A549 (cell line): ENCODE results near the gene OBSL1. TPM values are rescaled to one million over a fixed set of nuclear protein-coding genes. Genes with fewer than 3 reads are reported as not detected.

ENCODE experiments used
- ATAC-seq, 2 experiments: fragments of 200-7000 bp in 1 of 2; fragments of >200 bp in 1 of 2; cut with Nextera tagmentation in 1 of 2; cut with Tn5 transposase in 1 of 2; 3 replicates each; pipeline versions ENCODE4 v1.8.0 to v1.9.1; 2018 to 2020; ENCODE audit warnings: mild to moderate bottlenecking in 1 of 2, moderate library complexity in 1 of 2
- CTCF ChIA-PET: fragments of 300-600 bp; sonication (Branson Sonifier 250); formaldehyde crosslinking; extraction: SDS; loops from one replicate; lab custom pipeline; 2021; ENCODE audit warnings: antibody characterized with exemption, inconsistent platforms; lab: Yijun Ruan, JAX
- POLR2A ChIA-PET: fragments of 350-600 bp; formaldehyde crosslinking; extraction: SDS; loops from one replicate; lab custom pipeline; 2021; ENCODE audit warnings: antibody characterized with exemption, inconsistent platforms; lab: Yijun Ruan, JAX
- DNase-seq, 2 experiments: peaks; one replicate each; pipeline versions ENCODE4 v3.0.0 to v3.0.0-alpha.2; 2011 to 2016; ENCODE audit warnings: low read depth in 1 of 2, low spot score in 1 of 2
- FAIRE-seq: peaks from 2 replicates; lab custom pipeline; 2011; peaks lifted over from hg19 to GRCh38; lab: Jason Lieb, UNC
- H3K27ac ChIP-seq, 2 experiments: fragments of >200 bp; sonication (Bioruptor Twin); formaldehyde crosslinking; 3 replicates each; pipeline ENCODE4 v1.5.1; 2016 to 2017
- H3K4me1 ChIP-seq: fragments of >200 bp; sonication (Bioruptor Twin); formaldehyde crosslinking; 3 replicates; pipeline ENCODE4 v1.6.1; 2016
- H3K4me2 ChIP-seq: fragments of >200 bp; sonication (Bioruptor Twin); formaldehyde crosslinking; 3 replicates; pipeline ENCODE4 v1.6.1; 2016
- H3K4me3 ChIP-seq: fragments of >200 bp; sonication (Bioruptor Twin); formaldehyde crosslinking; 3 replicates; pipeline ENCODE4 v1.5.1; 2016
- H3K9me3 ChIP-seq: fragments of >200 bp; sonication (Bioruptor Twin); formaldehyde crosslinking; 3 replicates; pipeline ENCODE4 v1.6.1; 2016
- CBX2 ChIP-seq: fragments of 200-600 bp; sonication (generic); IDR thresholded peaks from 2 replicates; pipeline ENCODE4 v1.6.1; 2016; ENCODE audit warnings: low read depth, mild to moderate bottlenecking, borderline replicate concordance
- CEBPB ChIP-seq, 2 experiments: fragments of >200 bp in 1 of 2; sonication (Bioruptor Twin) in 1 of 2; formaldehyde crosslinking in 1 of 2; IDR thresholded peaks; 2 replicates each; pipeline ENCODE4 v1.6.1; 2012 to 2016
- EHMT2 ChIP-seq: fragments of 200-600 bp; sonication (generic); IDR thresholded peaks from 2 replicates; pipeline ENCODE4 v1.6.1; 2016; ENCODE audit warnings: antibody characterized with exemption, low read depth, mild to moderate bottlenecking, moderate library complexity
- EP300 ChIP-seq, 2 experiments: fragments of >200 bp; sonication (Bioruptor Twin); formaldehyde crosslinking; IDR thresholded peaks; 2 replicates in 1 of 2; 3 replicates in 1 of 2; pipeline ENCODE4 v1.6.1; 2016 to 2017
- FOSB ChIP-seq: fragments of 250-450 bp; sonication (Bioruptor Pico); IDR thresholded peaks from 2 replicates; pipeline ENCODE4 v1.5.0; 2020; ENCODE audit warnings: mild to moderate bottlenecking, moderate library complexity
- FOSL2 ChIP-seq, 2 experiments: fragments of 450-650 bp in 1 of 2; fragments of >200 bp in 1 of 2; sonication (Bioruptor Twin) in 1 of 2; formaldehyde crosslinking; IDR thresholded peaks; 2 replicates each; pipeline versions ENCODE4 v1.5.0 to v1.6.1; 2016 to 2020; ENCODE audit warnings: mild to moderate bottlenecking in 1 of 2, moderate library complexity in 1 of 2
- HMGXB4 ChIP-seq: fragments of 250-450 bp; sonication (Bioruptor Pico); IDR thresholded peaks from 2 replicates; pipeline ENCODE4 v1.5.0; 2021; ENCODE audit warnings: mild to moderate bottlenecking, moderate library complexity, borderline replicate concordance
- HOXA7 ChIP-seq: fragments of 250-450 bp; sonication (Bioruptor Pico); IDR thresholded peaks from 2 replicates; pipeline ENCODE4 v1.5.0; 2020; ENCODE audit warnings: mild to moderate bottlenecking, moderate library complexity
- HOXB13 ChIP-seq: fragments of 250-450 bp; sonication (Bioruptor Pico); IDR thresholded peaks from 2 replicates; pipeline ENCODE4 v1.5.0; 2020; ENCODE audit warnings: low read depth, mild to moderate bottlenecking, moderate library complexity
- HOXB5 ChIP-seq: fragments of 250-450 bp; sonication (Bioruptor Pico); IDR thresholded peaks from 2 replicates; pipeline ENCODE4 v1.5.0; 2020; ENCODE audit warnings: mild to moderate bottlenecking, moderate library complexity
- KDM5A ChIP-seq: fragments of 200-600 bp; sonication (generic); IDR thresholded peaks from 2 replicates; pipeline ENCODE4 v1.6.1; 2016; ENCODE audit warnings: antibody characterized with exemption, mild to moderate bottlenecking
- MAX ChIP-seq: IDR thresholded peaks from 2 replicates; pipeline ENCODE4 v1.6.1; 2012
- MAZ ChIP-seq: fragments of 150-350 bp; IDR thresholded peaks from 2 replicates; pipeline ENCODE4 v1.6.1; 2014; ENCODE audit warnings: antibody characterized with exemption, low read depth, low read length, borderline replicate concordance
- PHF8 ChIP-seq: fragments of 200-600 bp; sonication (generic); IDR thresholded peaks from 2 replicates; pipeline ENCODE4 v1.6.1; 2016; ENCODE audit warnings: low read depth, mild to moderate bottlenecking, antibody characterized with exemption, moderate library complexity, borderline replicate concordance
- RCOR1 ChIP-seq: fragments of 150-350 bp; IDR thresholded peaks from 2 replicates; pipeline ENCODE4 v1.6.1; 2014; ENCODE audit warnings: antibody characterized with exemption, low read length, low read depth
- REST ChIP-seq: fragments of 200-600 bp; sonication (generic); IDR thresholded peaks from 2 replicates; pipeline ENCODE4 v1.6.1; 2016; ENCODE audit warnings: antibody characterized with exemption, mild to moderate bottlenecking, moderate library complexity
- SREBF2 ChIP-seq: fragments of 450-650 bp; IDR thresholded peaks from 2 replicates; pipeline ENCODE4 v1.6.1; 2014; ENCODE audit warnings: mild to moderate bottlenecking, moderate library complexity
- ZC3H11A ChIP-seq: fragments of 450-650 bp; IDR thresholded peaks from 2 replicates; pipeline ENCODE4 v1.6.1; 2014; ENCODE audit warnings: antibody characterized with exemption, mild to moderate bottlenecking
- ZNF302 ChIP-seq: fragments of 250-450 bp; sonication (Bioruptor Pico); IDR thresholded peaks from 2 replicates; pipeline ENCODE4 v1.9.0; 2021; ENCODE audit warnings: inconsistent platforms, mild to moderate bottlenecking, moderate library complexity
- WGBS: methylation state at CpG from one replicate; pipeline ENCODE4 v1.1.6; 2017; ENCODE audit errors: missing lambda C conversion rate; 5-methylcytosine and 5-hydroxymethylcytosine counted together
- polyA plus RNA-seq, 4 experiments: library from polyadenylated mRNA; depleted of rRNA in 3 of 4; stranded (reverse); fragments of >200 nt; fragmentation: RNase III in 1 of 4; extraction: RNeasy Plus Mini Kit Qiagen cat#74134 plus additional on column Dnase treatment in 1 of 4; gene quantifications; 2 replicates in 3 of 4; 3 replicates in 1 of 4; pipeline ENCODE4 v1.2.3, GENCODE V29; 2011 to 2017
- TF ChIP-seq, protein P1 (sequence below): IDR thresholded peaks from 2 replicates; pipeline ENCODE4 v1.6.1; 2012

The OBSL1 gene
- polyA plus RNA-seq, 2 of the 4 experiments (the other 2 are of a cell fraction), result 14.4 to 31.8 TPM

- DNase-seq, result no peak
- Histone ChIP-seq H3K9me3 (no peaks in the 10 kb centered on the region), H3K4me2 (no peak overlapping the region), H3K27ac (no peak overlapping the region), H3K4me1 (peaks cover 5% of the 10 kb centered on the region; the same call in 1 of the 3 replicates)
- POLR2A ChIA-PET, result no interaction called here
- WGBS, result 84% methylated on average over 21 of the region's 21 CpGs
- FAIRE-seq, result no peak
- ATAC-seq, result no peak
- TF ChIP-seq FOSL2 (IDR thresholded peaks at IDR 0.05) (no peak), FOSL2 (CRISPR knock-in tag; IDR thresholded peaks at IDR 0.05) (no peak), ZC3H11A (no peak), CBX2 (no peak), HOXB13 (no peak), MAZ (no peak), RCOR1 (no peak), SREBF2 (no peak), EHMT2 (no peak), REST (no peak), CEBPB (IDR thresholded peaks at IDR 0.05) (no peak), ZNF302 (CRISPR knock-in tag) (no peak), FOSB (no peak), KDM5A (no peak), HOXA7 (CRISPR knock-in tag) (no peak), HOXB5 (CRISPR knock-in tag) (no peak), MAX (no peak), EP300 (IDR thresholded peaks at IDR 0.05) (no peak), HMGXB4 (no peak), PHF8 (no peak)
- TF ChIP-seq, protein P1, sequence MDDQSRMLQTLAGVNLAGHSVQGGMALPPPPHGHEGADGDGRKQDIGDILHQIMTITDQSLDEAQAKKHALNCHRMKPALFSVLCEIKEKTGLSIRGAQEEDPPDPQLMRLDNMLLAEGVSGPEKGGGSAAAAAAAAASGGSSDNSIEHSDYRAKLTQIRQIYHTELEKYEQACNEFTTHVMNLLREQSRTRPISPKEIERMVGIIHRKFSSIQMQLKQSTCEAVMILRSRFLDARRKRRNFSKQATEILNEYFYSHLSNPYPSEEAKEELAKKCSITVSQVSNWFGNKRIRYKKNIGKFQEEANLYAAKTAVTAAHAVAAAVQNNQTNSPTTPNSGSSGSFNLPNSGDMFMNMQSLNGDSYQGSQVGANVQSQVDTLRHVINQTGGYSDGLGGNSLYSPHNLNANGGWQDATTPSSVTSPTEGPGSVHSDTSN, result no peak
- TF ChIP-seq, all 56 proteins: peak for 0
- CTCF ChIA-PET, result interaction anchor here (2.2 to 6.0 kb wide), 3 partner anchors 11 to 24 kb away, joined by 5 to 77 read pairs (median 10); partner anchors contain the start of genes CHPF and TMEM198
- no peak overlapping the region for H3K4me3 ChIP-seq
Observed at GRCh38 chr2:219565130-219566080, 5.9 kb downstream of the OBSL1 start.
